ENCODE measurements around the gene PRRT1B. TPM values are rescaled to one million over a fixed set of nuclear protein-coding genes. Genes with fewer than 3 reads are reported as not detected.

PRRT1B gene
- not detected in 2 replicates for total RNA-seq

GRCh38 chr9:131545003-131545785 is at the start of gene PRRT1B:
PRRT1B (plus strand) TSS chr9:131545523; CDS start chr9:131545616, 93 bp downstream.

GRCh38 chr9:131502781-131503625 is 42.3 kb upstream of the PRRT1B start, which contains the start of gene POMT1:
POMT1 (plus strand) TSS chr9:131502918; CDS start chr9:131504219, 1,301 bp downstream.

GRCh38 chr9:131530920-131531832 is 14.1 kb upstream of the PRRT1B start, which contains the start of gene UCK1:
UCK1 (minus strand) TSS chr9:131531263; CDS start chr9:131531174, 89 bp downstream.

Other genes with a start within 250 kb of the PRRT1B start
- 57.3 and 57.7 TPM in 2 replicates for gene PRRC2B, start 151.4 kb upstream of the PRRT1B start, total RNA-seq
- gene POMT1, start 42.6 kb upstream of the PRRT1B start, total RNA-seq, result 17.8 and 19.1 TPM in 2 replicates
- 11.0 and 12.9 TPM in 2 replicates for gene UCK1, start 14.3 kb upstream of the PRRT1B start, total RNA-seq
- gene RAPGEF1, start 194.6 kb downstream of the PRRT1B start, total RNA-seq, result 27.0 and 36.4 TPM in 2 replicates